ENCODE data around the gene CCDC191.

- no peak for TF ChIP-seq CTCF (optimal IDR thresholded peaks at IDR 0.05 in 1 of 3, IDR thresholded peaks at IDR 0.05 in 1 of 3, conservative IDR thresholded peaks at IDR 0.05 in 1 of 3; ENCODE audit: extremely low read depth in 1 of 3, insufficient read depth in 2 of 3, low read length in 3 of 3)
- no peak for TF ChIP-seq EZH2 (IDR thresholded peaks at IDR 0.05; ENCODE audit: low read length)
Measured at GRCh38 chr3:114033721-114034120, 22.6 kb downstream of the CCDC191 start.

All from keratinocyte (primary cell).